Neural progenitor cell (in vitro differentiated cells): Measurements from ENCODE around the gene NELFA.

Experiments
- EZH2 ChIP-seq: fragments of 200-600 bp; sonication (generic); IDR thresholded peaks from 2 replicates; pipeline ENCODE4 v1.6.1; 2017; ENCODE audit warnings: antibody characterized with exemption, mild to moderate bottlenecking, moderate library complexity
- EZH2phosphoT487 ChIP-seq: fragments of 200-600 bp; sonication (generic); IDR thresholded peaks from 2 replicates; pipeline ENCODE4 v1.6.1; 2017; ENCODE audit warnings: antibody characterized with exemption
- TF ChIP-seq, protein P1 (sequence below): fragments of 200-600 bp; sonication (generic); IDR thresholded peaks from 2 replicates; pipeline ENCODE4 v1.5.1; 2017; ENCODE audit warnings: antibody characterized with exemption, mild to moderate bottlenecking

DNA sequence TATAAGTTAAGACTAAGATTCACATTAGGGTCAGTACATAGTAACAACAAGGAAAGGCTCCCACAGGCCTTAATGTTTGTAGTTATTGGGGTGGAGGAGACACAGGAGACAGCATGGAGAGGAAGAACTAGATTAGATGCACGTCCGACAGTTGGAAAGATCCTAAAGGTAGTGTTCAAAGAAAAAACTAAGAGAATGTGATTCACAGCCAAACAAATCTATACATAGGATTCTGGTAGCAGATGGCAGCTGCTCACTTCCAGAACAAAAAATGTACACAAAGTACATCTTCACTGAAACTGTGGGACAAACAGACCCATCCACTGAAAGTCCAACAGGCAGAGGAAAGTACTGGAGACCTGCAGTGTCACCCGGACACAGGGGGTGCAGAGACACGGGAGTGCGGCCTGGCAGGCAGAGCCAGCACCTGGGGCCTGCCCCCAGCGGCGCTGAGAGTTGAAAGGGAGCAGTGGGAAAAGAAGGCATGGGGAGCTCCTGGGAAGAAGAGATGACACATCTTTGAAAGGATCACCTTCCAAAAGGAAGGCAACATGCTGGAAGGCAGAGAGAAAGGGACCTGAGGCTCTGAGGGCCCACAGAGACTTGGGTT, 40.0 kb downstream of the NELFA start:
- TF ChIP-seq, protein P1, sequence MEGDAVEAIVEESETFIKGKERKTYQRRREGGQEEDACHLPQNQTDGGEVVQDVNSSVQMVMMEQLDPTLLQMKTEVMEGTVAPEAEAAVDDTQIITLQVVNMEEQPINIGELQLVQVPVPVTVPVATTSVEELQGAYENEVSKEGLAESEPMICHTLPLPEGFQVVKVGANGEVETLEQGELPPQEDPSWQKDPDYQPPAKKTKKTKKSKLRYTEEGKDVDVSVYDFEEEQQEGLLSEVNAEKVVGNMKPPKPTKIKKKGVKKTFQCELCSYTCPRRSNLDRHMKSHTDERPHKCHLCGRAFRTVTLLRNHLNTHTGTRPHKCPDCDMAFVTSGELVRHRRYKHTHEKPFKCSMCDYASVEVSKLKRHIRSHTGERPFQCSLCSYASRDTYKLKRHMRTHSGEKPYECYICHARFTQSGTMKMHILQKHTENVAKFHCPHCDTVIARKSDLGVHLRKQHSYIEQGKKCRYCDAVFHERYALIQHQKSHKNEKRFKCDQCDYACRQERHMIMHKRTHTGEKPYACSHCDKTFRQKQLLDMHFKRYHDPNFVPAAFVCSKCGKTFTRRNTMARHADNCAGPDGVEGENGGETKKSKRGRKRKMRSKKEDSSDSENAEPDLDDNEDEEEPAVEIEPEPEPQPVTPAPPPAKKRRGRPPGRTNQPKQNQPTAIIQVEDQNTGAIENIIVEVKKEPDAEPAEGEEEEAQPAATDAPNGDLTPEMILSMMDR: no peak
- TF ChIP-seq EZH2: no peak
- no peak for TF ChIP-seq EZH2phosphoT487
